Measurements from ENCODE around the gene SYNC. TPM values are rescaled to one million over a fixed set of nuclear protein-coding genes. Genes with fewer than 3 reads are reported as not detected.

Gene SYNC
- total RNA-seq, 2 experiments from 2014 or later = not detected

- H3K27ac Mint-ChIP-seq = no peak overlapping the region
- no peaks in the 10 kb centered on the region for H3K9me3 Mint-ChIP-seq
- DNase-seq = no peak
Observed at GRCh38 chr1:32733582-32734321, 31.2 kb upstream of the SYNC start.

GRCh38 chr1:32729254-32730046 is 26.9 kb upstream of the SYNC start:
- H3K4me1 Mint-ChIP-seq = peaks cover 11% of the 10 kb centered on the region
- no peaks in the 10 kb centered on the region for H3K9me3 Mint-ChIP-seq
- no peaks in the 10 kb centered on the region for H3K36me3 Mint-ChIP-seq
- H3K27me3 Mint-ChIP-seq = peaks cover 11% of the 10 kb centered on the region
- no peak overlapping the region for H3K4me3 Mint-ChIP-seq
- no peak overlapping the region for H3K27ac Mint-ChIP-seq
- DNase-seq = no peak

More at GRCh38 chr1:32733582-32734321, 31.2 kb upstream of the SYNC start:
- peaks cover 2% of the 10 kb centered on the region for H3K4me1 Mint-ChIP-seq
- peaks cover 3% of the 10 kb centered on the region for H3K27me3 Mint-ChIP-seq
- H3K36me3 Mint-ChIP-seq = no peaks in the 10 kb centered on the region
- H3K4me3 Mint-ChIP-seq = no peak overlapping the region

GRCh38 chr1:32728413-32729077 is 26.0 kb upstream of the SYNC start:
- H3K4me3 Mint-ChIP-seq = no peak overlapping the region
- H3K27me3 Mint-ChIP-seq = peaks cover 12% of the 10 kb centered on the region
- no peak for DNase-seq
- peaks cover 11% of the 10 kb centered on the region for H3K4me1 Mint-ChIP-seq
- H3K27ac Mint-ChIP-seq = no peak overlapping the region
- H3K9me3 Mint-ChIP-seq = no peaks in the 10 kb centered on the region
- H3K36me3 Mint-ChIP-seq = no peaks in the 10 kb centered on the region

GRCh38 chr1:32727876-32728275 is 25.3 kb upstream of the SYNC start:
- Mint-ChIP-seq H3K27ac (no peak overlapping the region), H3K4me1 (peaks cover 11% of the 10 kb centered on the region), H3K4me3 (no peak overlapping the region), H3K27me3 (peaks cover 12% of the 10 kb centered on the region), H3K9me3 (no peaks in the 10 kb centered on the region), H3K36me3 (no peaks in the 10 kb centered on the region)
- DNase-seq = no peak

- no peaks in the 10 kb centered on the region for H3K9me3 Mint-ChIP-seq
- peaks cover 19% of the 10 kb centered on the region for H3K27me3 Mint-ChIP-seq
- no peak overlapping the region for H3K27ac Mint-ChIP-seq
- DNase-seq = no peak
- H3K4me1 Mint-ChIP-seq = peaks cover 9% of the 10 kb centered on the region
- H3K4me3 Mint-ChIP-seq = no peak overlapping the region
- H3K36me3 Mint-ChIP-seq = no peaks in the 10 kb centered on the region
Observed at GRCh38 chr1:32725615-32725982, 23.0 kb upstream of the SYNC start.

GRCh38 chr1:32724678-32725614 is 22.4 kb upstream of the SYNC start:
- Mint-ChIP-seq H3K9me3 (no peaks in the 10 kb centered on the region), H3K27me3 (peaks cover 23% of the 10 kb centered on the region), H3K36me3 (no peaks in the 10 kb centered on the region), H3K4me3 (no peak overlapping the region), H3K4me1 (peaks cover 9% of the 10 kb centered on the region), H3K27ac (no peak overlapping the region)
- DNase-seq = peak; percentile 21

- Mint-ChIP-seq H3K27me3 (peaks cover 22% of the 10 kb centered on the region), H3K4me1 (no peaks in the 10 kb centered on the region), H3K9me3 (no peaks in the 10 kb centered on the region), H3K36me3 (no peaks in the 10 kb centered on the region), H3K4me3 (no peak overlapping the region), H3K27ac (no peak overlapping the region)
- no peak for DNase-seq
Observed at GRCh38 chr1:32719681-32720275, 17.2 kb upstream of the SYNC start.

GRCh38 chr1:32718527-32718926 is 16.0 kb upstream of the SYNC start:
- Mint-ChIP-seq H3K4me3 (no peak overlapping the region), H3K27ac (no peak overlapping the region), H3K9me3 (no peaks in the 10 kb centered on the region), H3K4me1 (no peaks in the 10 kb centered on the region), H3K27me3 (peaks cover 19% of the 10 kb centered on the region), H3K36me3 (no peaks in the 10 kb centered on the region)
- no peak for DNase-seq

GRCh38 chr1:32718036-32718435 is 15.5 kb upstream of the SYNC start:
- peaks cover 19% of the 10 kb centered on the region for H3K27me3 Mint-ChIP-seq
- H3K9me3 Mint-ChIP-seq = no peaks in the 10 kb centered on the region
- no peaks in the 10 kb centered on the region for H3K4me1 Mint-ChIP-seq
- H3K36me3 Mint-ChIP-seq = no peaks in the 10 kb centered on the region
- H3K4me3 Mint-ChIP-seq = no peak overlapping the region
- no peak overlapping the region for H3K27ac Mint-ChIP-seq
- DNase-seq = no peak

GRCh38 chr1:32717503-32717902 is 14.9 kb upstream of the SYNC start:
- no peak overlapping the region for H3K27ac Mint-ChIP-seq
- H3K36me3 Mint-ChIP-seq = no peaks in the 10 kb centered on the region
- no peaks in the 10 kb centered on the region for H3K9me3 Mint-ChIP-seq
- H3K27me3 Mint-ChIP-seq = peaks cover 19% of the 10 kb centered on the region
- H3K4me3 Mint-ChIP-seq = no peak overlapping the region
- no peak for DNase-seq
- H3K4me1 Mint-ChIP-seq = no peaks in the 10 kb centered on the region

GRCh38 chr1:32716312-32717148 is 14.0 kb upstream of the SYNC start:
- H3K9me3 Mint-ChIP-seq = no peaks in the 10 kb centered on the region
- peak; percentile 62 for DNase-seq
- H3K4me1 Mint-ChIP-seq = peaks cover 2% of the 10 kb centered on the region
- H3K36me3 Mint-ChIP-seq = no peaks in the 10 kb centered on the region
- peaks cover 13% of the 10 kb centered on the region for H3K27me3 Mint-ChIP-seq
- H3K27ac Mint-ChIP-seq = no peak overlapping the region
- no peak overlapping the region for H3K4me3 Mint-ChIP-seq

GRCh38 chr1:32715901-32716311 is 13.3 kb upstream of the SYNC start:
- H3K27me3 Mint-ChIP-seq = peaks cover 13% of the 10 kb centered on the region
- H3K27ac Mint-ChIP-seq = no peak overlapping the region
- no peaks in the 10 kb centered on the region for H3K36me3 Mint-ChIP-seq
- H3K9me3 Mint-ChIP-seq = no peaks in the 10 kb centered on the region
- H3K4me1 Mint-ChIP-seq = peaks cover 2% of the 10 kb centered on the region
- no peak for DNase-seq
- H3K4me3 Mint-ChIP-seq = no peak overlapping the region

GRCh38 chr1:32714277-32714676 is 11.7 kb upstream of the SYNC start:
- H3K4me1 Mint-ChIP-seq = peaks cover 2% of the 10 kb centered on the region
- H3K27me3 Mint-ChIP-seq = peaks cover 3% of the 10 kb centered on the region
- DNase-seq = no peak
- no peaks in the 10 kb centered on the region for H3K36me3 Mint-ChIP-seq
- H3K27ac Mint-ChIP-seq = no peak overlapping the region
- no peak overlapping the region for H3K4me3 Mint-ChIP-seq
- H3K9me3 Mint-ChIP-seq = no peaks in the 10 kb centered on the region

Measured in activated naive CD8-positive, alpha-beta T cell treated with anti-CD3 and anti-CD28 coated beads for 36 hours (primary cell).